Activated CD4-positive, CD25-positive, alpha-beta regulatory T cell treated with anti-CD3 and anti-CD28 coated beads, Interleukin-2, amount 50 U/mL, for 24 hours (primary cell): Measurements from ENCODE around the gene PLPP2.

Experiments used
- ATAC-seq, 2 donors: fragments of 150-1000 bp; cut with Tn5 transposase; one replicate each; pipeline ENCODE4 v1.10.0; 2021; ENCODE audit warnings: mild to moderate bottlenecking in 1 of 2, moderate library complexity in 1 of 2

PLPP2 gene

GRCh38 chr19:291006-291521 is at the start of gene PLPP2:
Gene PLPP2, minus strand, starts transcription at chr19:291403. Its CDS starts 67 bp downstream, at chr19:291336.
- ATAC-seq: no peak

DNA sequence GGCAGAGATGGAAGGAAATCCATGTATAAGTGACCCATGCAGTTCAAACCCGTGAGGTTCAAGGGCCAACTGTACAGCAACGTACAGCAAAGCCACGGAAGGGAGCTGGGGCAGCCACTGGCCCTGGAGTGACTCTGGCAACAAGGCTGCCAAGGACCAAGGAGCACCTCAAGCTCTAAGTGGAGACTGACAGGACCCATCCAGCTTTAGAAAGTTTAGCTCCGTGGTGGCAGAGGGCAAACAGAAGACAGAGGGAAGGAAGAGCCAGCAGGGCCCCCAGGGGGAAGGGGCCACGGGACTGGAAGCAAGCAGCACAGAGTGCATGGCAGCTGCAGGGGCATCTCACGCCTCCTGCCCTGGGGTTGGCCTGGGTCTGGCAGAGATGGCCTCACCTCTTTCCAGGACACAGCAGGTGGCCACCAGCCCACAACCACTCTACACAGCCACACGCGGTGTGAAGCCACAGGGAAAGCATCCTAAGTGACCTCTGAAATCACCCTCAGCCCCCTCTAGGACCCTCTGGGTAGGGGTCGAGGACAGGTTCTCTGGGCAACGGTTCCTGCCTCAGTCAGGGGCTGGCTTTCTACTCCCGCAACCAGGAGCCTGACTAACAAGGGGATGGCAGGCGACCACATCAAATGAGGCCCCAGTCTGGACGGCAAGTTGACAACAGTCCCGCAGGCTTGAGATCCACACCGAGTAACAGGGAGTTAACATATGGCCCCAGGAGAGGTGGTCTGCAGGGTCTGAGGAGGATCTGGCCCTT is 49.6 kb upstream of the PLPP2 start:
- ATAC-seq: no peak

DNA sequence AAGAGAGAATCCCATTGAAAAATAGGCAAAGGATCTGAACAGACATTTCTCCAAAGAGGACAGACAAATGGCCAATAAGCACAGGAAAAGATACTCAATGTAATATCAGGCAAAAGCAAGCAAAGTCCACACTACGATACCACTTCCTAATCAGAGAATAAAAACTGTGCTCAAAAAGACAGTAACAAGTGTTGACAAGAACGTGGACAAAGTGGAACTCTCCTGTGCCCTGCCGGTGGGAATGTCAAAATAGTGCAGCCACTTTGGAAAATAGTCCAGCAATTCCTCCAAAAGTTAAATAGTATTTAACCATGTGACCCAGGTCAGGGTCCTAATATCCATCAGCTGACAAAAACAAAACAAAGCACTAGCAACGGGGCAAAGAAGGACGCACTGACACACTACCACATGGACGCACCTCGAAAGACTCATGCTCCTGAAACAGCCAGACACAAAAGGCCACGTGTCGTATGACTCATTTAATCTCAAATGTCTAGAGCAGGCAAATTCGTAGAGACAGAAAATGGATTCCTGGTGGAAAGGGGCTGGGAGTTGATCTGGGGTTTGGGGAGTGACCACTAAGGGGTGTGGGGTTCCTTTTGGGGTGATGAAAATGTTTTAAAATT is 48.2 kb upstream of the PLPP2 start:
- peak in 1 of 2 donors; percentile 24 for ATAC-seq

DNA sequence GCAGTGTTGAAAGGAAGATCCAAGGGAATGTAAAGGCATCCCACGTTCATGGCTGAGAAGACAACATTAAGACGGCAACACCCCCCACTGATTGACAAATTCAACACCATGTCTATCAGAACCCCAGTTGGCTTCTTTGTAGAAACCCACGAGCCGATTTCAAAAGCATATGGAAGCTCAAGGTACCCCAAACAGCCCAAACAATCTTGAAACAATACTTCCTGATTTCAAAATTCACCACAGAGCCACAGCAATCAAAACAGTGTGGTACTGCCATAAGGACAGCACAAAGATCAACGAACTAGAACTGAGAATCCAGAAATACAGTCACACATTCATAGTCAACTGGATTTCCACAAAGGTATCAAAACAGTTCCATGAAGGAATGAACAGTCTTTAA is 47.2 kb upstream of the PLPP2 start:
- no peak for ATAC-seq

DNA sequence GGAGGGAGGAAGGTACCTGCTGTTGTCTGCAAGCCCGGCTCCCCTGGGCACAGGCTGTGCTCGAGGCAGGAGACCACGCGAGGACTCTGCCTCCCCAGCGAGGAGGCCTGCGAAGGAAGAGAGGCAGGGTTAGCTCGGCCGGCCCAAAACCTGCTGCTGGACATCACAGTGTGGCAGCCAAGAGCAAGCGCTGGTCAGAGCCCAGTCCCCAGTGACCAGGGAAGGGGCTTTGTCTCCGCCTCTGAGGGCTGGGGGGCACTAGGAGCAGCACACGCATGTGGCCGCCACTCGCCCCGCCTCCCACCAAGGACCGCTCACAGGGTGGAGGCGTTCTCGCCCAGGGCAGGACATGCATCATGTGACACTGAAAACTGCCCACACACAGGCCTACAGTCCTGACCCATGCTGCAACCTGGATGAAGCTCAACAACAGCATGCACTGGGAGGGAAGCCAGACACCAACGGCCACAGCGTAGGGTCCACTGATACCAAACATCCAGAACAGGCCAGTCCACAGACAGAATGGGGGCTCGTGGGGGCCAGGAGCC is 44.9 kb upstream of the PLPP2 start:
- no peak for ATAC-seq

GRCh38 chr19:335486-336066 is 44.4 kb upstream of the PLPP2 start:
- ATAC-seq: no peak

- no peak for ATAC-seq
Observed at GRCh38 chr19:335072-335471, 43.9 kb upstream of the PLPP2 start.

DNA sequence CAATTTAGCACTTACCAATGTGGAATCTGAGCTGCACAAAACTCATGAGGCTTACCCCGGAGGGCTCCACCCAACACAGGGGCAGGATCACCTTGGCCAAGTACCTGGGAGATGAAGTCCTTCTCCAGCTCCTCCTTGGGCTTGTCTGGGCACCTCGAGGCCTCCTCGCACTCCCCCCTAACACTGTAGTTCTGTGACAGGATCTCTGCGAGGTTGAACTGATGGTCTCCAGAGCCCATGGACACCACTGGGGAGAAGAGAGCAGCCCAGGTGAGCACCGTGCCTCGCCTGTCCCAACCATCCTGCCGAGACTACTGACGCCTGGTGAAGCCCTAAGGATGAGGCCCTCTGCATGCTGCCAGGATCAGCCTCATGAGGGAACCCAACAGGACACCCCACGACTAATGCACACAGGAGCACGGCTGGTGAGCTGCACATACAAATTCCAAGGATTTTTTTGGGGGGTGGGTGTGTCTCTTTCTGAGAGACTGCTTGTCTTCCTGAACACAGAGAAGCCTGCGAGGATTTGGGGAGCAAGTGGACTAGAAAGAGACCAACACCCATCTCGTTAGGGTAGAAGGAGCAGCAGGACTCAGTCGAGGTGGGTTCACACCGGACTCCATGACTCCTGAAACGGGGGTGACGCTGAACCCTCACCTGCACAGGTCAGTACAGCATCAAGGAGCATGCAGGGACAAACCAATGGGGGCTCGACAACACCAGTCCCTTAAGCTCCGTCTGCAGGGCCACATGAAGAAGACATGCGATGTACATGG is 43.3 kb upstream of the PLPP2 start:
- no peak for ATAC-seq

DNA sequence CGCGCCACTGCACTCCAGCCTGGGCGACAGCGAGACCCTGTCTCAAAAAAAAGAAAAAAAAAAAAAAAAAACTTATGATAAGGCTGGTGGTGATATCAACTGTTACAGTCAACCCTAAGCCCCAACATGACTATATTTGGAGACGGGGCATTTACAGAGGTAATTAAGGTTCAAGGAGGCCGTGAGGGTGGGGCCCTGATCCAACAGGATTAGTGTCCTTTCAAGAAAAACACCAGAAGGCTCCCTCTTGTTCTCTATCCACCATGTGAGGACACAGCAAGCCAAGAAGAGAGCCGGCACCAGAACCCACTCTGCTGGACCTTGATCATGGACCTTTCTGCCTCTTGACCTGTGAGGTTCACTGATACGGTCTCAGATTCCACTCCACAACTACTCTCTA is 39.3 kb upstream of the PLPP2 start:
- ATAC-seq: no peak

GRCh38 chr19:329876-330275 is 38.7 kb upstream of the PLPP2 start:
- no peak for ATAC-seq

- no peak for ATAC-seq
Observed at GRCh38 chr19:328025-328505, 36.9 kb upstream of the PLPP2 start.

- ATAC-seq: no peak
Observed at GRCh38 chr19:327291-328024, 36.3 kb upstream of the PLPP2 start.

- ATAC-seq: no peak
Observed at GRCh38 chr19:326871-327270, 35.7 kb upstream of the PLPP2 start.

GRCh38 chr19:325937-326565 is 34.8 kb upstream of the PLPP2 start:
- no peak for ATAC-seq

DNA sequence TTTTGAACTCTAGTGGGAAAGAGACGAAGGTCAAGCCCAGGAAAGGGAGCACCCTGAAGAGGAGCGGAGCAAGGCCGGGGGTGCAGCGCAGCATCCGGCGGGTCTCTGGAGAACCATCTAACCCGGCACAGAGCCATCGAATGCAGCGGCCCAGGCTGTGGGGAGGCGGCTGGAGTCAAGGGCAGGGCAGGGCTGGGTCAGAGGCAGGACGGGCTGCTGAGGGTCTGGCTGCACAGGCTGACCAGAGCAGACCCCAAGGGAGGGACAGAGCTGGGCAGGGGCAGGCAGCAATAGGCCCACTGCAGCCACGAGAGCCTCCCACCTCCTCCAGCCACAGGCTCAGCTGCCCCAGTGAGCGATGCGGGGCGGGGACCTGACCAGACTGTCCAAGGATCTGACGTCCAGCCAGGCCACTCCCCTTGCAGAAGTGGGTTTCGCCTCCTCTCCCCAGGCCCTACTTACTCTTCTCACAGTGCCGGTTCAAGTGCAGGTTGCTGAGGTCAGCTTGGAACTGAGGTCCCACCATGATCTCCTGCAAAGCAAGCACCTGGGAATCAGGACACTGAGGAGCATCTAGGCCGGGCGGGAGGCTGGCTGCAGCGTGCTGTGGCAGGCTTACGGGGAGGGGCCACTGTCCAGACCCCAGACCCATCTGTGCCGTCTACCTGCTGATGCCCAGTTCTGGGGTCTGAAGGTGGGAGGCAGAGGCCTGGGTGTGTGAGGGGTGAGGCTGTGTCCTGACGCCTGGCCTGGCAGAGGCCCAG is 34.2 kb upstream of the PLPP2 start:
- ATAC-seq: no peak

GRCh38 chr19:324716-325115 is 33.5 kb upstream of the PLPP2 start:
- ATAC-seq: no peak

DNA sequence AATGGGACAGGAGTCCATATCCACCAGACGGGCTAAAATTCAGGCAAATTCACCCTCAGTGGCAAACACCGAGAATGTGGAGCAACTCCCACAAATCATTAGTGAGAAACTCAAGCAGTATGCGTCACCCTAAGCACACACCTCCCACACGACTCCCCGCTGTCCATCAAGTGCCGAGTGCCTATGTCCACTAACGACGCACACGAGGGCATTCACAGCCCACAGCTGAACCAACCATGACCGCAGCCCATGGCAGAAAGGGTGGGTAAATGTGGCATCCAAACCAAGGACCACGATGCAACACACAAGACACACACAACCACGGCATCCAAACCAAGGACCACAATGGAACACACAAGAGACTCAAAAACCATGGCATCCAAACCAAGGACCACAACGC is 31.4 kb upstream of the PLPP2 start:
- no peak for ATAC-seq

DNA sequence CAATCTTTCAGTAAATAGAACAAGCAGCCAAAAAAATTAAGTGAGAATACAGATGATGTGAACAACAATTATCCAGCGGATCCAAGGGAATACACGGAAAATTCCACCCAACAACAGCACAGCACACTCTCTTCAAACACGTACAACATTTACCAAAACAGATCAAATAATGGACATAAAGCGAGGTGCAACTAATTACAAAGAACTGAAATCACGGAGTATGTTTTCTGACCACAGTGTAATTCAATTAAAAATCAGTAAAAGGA is 27.2 kb upstream of the PLPP2 start:
- no peak for ATAC-seq

DNA sequence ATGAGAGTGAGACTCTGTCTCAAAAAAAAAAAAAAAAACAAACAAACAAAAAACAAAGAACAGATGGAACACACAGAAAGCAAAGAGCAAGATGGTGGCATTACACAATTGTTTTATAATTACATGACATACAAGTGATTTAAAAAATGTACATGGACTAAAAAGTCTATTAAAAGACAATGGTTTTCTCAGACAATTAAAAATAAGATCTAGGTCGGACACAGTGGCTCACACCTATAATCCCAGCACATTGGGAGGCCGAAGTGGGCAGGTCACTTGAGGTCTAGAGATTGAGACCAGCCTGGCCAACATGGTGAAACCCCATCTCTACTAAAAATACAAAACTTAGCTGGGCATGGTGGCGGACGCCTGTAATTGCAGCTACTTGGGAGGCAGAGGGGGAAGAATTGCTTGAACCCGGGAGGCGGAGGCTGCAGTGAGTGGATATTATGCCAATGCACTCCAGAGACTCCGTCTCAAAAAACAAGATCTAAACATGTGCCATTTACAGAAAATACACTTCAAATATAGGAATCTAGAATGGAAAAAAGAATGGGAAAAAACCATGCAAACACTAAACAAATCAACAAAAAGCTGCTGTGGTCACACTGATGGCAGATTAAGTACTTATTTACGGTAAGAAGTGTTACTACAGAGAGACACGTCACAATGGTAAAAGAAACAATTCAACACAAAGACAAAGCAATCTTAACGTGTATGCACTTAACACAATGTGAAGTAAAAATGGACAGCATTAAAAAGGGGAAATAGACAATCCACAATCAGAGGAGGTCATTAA is 26.7 kb upstream of the PLPP2 start:
- no peak for ATAC-seq

DNA sequence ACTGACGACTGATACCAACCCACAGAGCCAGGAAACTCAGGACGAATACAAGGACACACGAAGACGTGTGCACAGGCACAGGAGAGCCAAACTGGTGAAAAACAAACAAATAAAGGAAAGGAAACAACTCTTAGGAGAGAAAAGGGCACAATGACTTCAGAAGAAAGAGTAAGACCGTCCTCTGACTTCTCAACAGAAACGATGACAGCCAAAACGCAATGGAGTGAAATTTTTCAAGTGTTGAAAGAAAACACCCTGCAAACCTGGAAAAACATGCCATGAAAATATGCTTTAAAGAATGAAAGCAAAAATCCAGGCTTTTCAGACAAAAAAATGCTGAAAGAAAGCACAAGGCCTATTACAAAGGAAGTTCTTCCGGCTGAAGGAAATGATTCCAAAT is 24.6 kb upstream of the PLPP2 start:
- no peak for ATAC-seq
